Esophagus squamous epithelium (tissue), 4 donors: ENCODE results near the gene C7orf25.

Experiments used
- CTCF ChIP-seq, 6 experiments: fragments of 450-650 bp in 4 of 6; fragments of 200-600 bp in 2 of 6; sonication (generic) in 2 of 6; IDR thresholded peaks; one replicate each; pipeline ENCODE4 v1.5.1; 2016 to 2019; ENCODE audit warnings: antibody characterized with exemption in 6 of 6, mild to moderate bottlenecking in 4 of 6, moderate library complexity in 4 of 6
- POLR2A ChIP-seq, 4 donors: fragments of 450-650 bp; IDR thresholded peaks; one replicate each; pipeline ENCODE4 v1.6.1; 2017; ENCODE audit warnings: antibody characterized with exemption in 4 of 4, mild to moderate bottlenecking in 4 of 4, moderate library complexity in 3 of 4

- no peak for TF ChIP-seq CTCF (IDR thresholded peaks at IDR 0.05)
- no peak for TF ChIP-seq POLR2A (IDR thresholded peaks at IDR 0.05)
Measured at GRCh38 chr7:42926204-42926603, 14.3 kb upstream of the C7orf25 start.
